HUES6 (cell line): ENCODE results near the gene NEDD9.
A peak's percentile ranks its signal among the peaks of the same experiment; 100 is the strongest.

Source experiments
- H3K27ac ChIP-seq: 2 replicates; pipeline ENCODE4 v1.7.0; 2013; ENCODE audit warnings: low read depth, mild to moderate bottlenecking, low read length, inconsistent platforms
- H3K27me3 ChIP-seq: 2 replicates; pipeline ENCODE4 v1.6.1; 2013; ENCODE audit warnings: low read length; ENCODE audit not compliant: control insufficient read depth, insufficient read depth
- H3K36me3 ChIP-seq: 2 replicates; pipeline ENCODE4 v1.6.1; 2013; ENCODE audit warnings: low read length; ENCODE audit not compliant: control insufficient read depth, insufficient read depth
- H3K4me1 ChIP-seq: 2 replicates; pipeline ENCODE4 v1.6.1; 2013; ENCODE audit warnings: low read length; ENCODE audit not compliant: control insufficient read depth, insufficient read depth
- H3K4me3 ChIP-seq: 2 replicates; pipeline ENCODE4 v1.5.1; 2013; ENCODE audit warnings: low read depth, low read length
- H3K9ac ChIP-seq: one replicate; pipeline ENCODE4 v1.6.1; 2013; ENCODE audit warnings: mild to moderate bottlenecking, low read length
- H3K9me3 ChIP-seq: 2 replicates; pipeline ENCODE4 v1.6.1; 2013; ENCODE audit warnings: low read depth, low read length; ENCODE audit not compliant: control insufficient read depth, insufficient read depth

NEDD9 gene

DNA sequence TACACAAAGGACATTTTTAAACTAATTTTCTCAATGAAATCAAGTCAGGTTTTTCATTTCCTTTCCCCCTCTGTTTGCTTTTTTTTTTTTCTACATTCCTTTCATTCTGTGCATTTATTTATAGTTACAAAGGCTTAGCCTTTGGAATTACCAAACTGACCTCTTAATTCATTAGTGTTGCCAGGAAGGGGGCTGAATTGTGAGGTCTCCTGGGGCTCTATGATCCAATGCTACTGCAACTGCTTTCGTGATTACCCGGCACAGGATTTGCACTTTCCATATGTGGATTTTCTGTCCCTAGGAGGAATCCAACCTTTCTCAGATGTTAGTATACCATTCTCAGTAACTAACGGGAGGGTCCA is 35.3 kb downstream of the NEDD9 start:
- H3K27ac ChIP-seq: peak overlapping the region; percentile 9; the same call in 1 of the 2 replicates
- H3K27me3 ChIP-seq: no peaks in the 10 kb centered on the region
- H3K4me3 ChIP-seq: no peak overlapping the region
- H3K9ac ChIP-seq: no peak overlapping the region
- H3K4me1 ChIP-seq: peaks cover 33% of the 10 kb centered on the region
- peaks cover 3% of the 10 kb centered on the region; the same call in 1 of the 2 replicates for H3K9me3 ChIP-seq
- H3K36me3 ChIP-seq: peaks cover 3% of the 10 kb centered on the region; the same call in 1 of the 2 replicates

DNA sequence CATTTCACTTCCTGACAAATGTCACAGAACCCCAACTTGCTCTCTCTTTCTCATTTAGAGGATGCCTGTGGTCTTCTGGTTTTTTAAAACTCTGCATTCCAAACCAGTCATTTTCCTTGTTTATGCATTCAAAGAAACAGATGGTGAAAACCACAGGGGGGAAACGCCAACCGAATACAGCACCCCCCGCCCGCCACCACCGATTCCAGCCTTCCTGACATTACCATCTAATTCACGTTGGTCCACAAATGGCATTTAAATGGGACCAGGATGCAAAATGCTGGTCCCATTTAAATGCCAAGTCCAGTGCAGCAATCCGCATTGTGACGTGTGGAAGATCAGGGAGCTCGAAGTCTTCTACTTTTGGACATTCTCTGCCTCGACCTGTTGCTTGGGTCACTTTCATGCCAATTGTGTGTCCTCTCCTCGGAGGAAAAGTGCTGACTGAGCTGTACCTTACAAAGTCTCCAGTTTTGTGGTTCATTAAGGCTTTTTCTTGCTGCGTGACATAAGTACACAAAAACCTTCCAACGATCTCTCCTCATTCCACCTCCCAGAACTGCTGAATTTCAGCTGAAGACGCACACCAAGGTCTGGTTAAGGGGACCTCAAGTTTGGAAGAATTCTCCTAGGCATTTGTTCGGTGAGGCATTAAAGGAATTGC is 35.8 kb downstream of the NEDD9 start:
- Histone ChIP-seq H3K4me3 (no peak overlapping the region; the same call in 1 of the 2 replicates), H3K9me3 (peaks cover 3% of the 10 kb centered on the region; the same call in 1 of the 2 replicates), H3K27me3 (no peaks in the 10 kb centered on the region), H3K4me1 (peaks cover 29% of the 10 kb centered on the region), H3K9ac (no peak overlapping the region), H3K36me3 (peaks cover 3% of the 10 kb centered on the region; the same call in 1 of the 2 replicates), H3K27ac (peak overlapping the region; percentile 9; the same call in 1 of the 2 replicates)

DNA sequence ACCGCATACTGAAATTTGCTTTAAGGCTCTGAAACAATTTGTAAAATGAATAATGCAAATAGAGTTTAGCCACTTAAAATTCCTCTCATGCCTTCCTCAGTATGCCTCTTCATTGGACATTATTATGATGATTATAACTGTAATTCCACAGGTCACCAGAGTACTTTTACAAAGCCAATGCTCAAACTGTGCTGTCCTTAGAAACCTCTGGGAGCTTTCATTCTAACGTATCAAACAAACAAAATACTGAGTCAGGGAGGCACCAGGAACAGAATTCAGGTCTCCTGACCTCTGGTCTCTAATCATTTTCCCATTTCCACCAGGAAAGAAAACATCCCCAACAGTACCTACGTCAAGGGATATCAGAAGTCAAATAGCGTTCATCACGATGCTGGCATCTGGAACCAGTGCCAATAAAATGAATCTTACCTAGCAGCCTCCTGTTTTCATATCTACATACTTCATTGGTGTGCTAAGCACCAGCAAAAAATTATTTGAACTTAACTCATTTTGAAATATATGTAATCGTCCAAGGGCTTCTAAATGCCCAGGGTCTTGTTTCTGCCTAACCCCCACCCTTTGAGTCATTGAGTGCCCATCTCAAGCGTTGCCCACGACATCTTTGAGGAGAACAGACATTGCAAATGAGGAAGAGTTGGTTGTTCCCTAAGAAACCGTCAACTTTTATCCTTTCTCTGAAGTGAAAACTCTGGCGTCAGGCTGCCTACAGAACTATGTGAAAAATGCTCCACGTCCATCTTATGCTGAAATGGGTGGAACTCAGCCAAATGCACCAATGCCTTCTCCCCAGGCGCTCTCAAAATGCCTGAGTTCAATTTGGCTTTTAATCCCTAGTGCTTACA is 37.9 kb downstream of the NEDD9 start:
- Histone ChIP-seq H3K36me3 (peaks cover 15% of the 10 kb centered on the region), H3K9ac (no peak overlapping the region), H3K27me3 (no peaks in the 10 kb centered on the region), H3K9me3 (peaks cover 3% of the 10 kb centered on the region; the same call in 1 of the 2 replicates), H3K27ac (no peak overlapping the region), H3K4me3 (0 out of 2 replicates have a peak overlapping the region, but pooled peaks have one; percentile 7), H3K4me1 (peaks cover 29% of the 10 kb centered on the region)

DNA sequence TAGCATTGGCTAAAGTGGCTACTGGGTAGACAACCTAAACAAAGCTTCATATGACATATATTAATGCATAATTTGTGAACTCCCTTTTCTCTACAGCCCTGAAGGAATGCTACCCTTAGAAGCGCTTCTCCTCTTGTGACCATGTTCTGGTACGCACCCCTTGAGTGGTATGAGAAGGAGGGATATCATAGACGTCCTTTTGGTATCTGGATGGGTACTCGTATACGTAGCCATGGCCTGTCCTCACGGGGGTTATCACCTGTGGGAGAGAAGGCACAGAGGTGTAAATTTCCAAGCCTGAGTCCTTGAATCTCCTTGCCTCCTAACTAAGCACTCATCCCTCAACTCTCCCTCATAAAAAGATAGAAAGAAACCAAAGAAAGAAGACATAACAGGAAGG is 39.0 kb downstream of the NEDD9 start:
- Histone ChIP-seq H3K27ac (no peak overlapping the region), H3K36me3 (peaks cover 20% of the 10 kb centered on the region), H3K4me1 (peaks cover 29% of the 10 kb centered on the region), H3K4me3 (no peak overlapping the region), H3K9ac (no peak overlapping the region), H3K9me3 (peaks cover 3% of the 10 kb centered on the region; the same call in 1 of the 2 replicates), H3K27me3 (no peaks in the 10 kb centered on the region)

DNA sequence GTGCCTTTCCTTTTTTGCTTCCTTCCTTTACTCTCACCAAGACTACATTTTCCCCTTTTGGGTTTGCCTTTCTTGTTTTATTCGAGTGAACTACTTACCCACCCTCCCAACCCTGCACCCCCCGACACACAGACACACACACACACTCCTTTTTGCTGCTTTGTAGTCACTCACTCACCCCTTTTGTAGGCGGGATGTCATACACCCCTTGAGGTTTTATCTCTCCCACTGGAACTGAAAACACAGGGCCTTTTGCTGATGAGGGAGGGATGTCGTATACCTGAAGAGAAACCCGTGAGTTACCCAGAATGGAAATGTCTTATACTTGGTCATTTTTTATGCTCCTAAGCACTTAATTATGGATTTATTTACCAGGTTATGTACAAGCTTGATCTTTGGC is 40.3 kb downstream of the NEDD9 start:
- peaks cover 23% of the 10 kb centered on the region for H3K4me1 ChIP-seq
- H3K4me3 ChIP-seq: no peak overlapping the region
- H3K36me3 ChIP-seq: peaks cover 27% of the 10 kb centered on the region
- no peaks in the 10 kb centered on the region for H3K27me3 ChIP-seq
- H3K9ac ChIP-seq: no peak overlapping the region
- H3K9me3 ChIP-seq: peaks cover 3% of the 10 kb centered on the region; the same call in 1 of the 2 replicates
- no peak overlapping the region for H3K27ac ChIP-seq

DNA sequence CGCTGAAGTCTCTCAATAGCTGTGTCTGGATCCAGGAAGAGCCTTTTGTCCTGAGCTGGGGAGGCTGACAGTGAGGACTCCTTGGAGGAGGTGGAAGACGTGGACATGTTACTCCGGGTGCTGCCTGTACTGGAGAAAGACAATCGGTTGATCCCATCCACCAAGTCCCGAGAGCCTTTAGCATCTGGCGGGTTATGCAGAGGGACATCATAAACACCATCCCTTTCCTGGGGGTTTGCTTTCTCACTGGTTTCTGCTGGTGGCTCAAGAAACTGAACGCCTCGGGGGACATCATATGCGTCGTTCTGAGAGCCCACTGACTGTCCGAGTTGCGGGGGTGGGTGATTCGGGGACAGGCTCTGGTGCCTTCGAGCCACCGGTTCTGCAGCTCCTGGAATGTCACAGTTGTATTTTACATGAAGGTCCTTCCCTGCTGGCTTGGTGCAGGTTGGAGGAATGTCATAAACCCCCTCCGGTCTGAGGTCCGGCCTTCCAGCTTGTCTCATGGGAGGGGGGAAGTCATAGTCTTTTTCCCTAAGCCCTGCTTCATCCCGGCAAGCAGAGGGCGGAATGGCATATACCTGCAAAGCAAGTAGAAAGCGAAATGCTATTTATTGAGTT is 41.7 kb downstream of the NEDD9 start:
- Histone ChIP-seq H3K4me3 (no peak overlapping the region), H3K9me3 (peaks cover 3% of the 10 kb centered on the region; the same call in 1 of the 2 replicates), H3K36me3 (peaks cover 33% of the 10 kb centered on the region), H3K27me3 (no peaks in the 10 kb centered on the region), H3K4me1 (peaks cover 13% of the 10 kb centered on the region), H3K27ac (no peak overlapping the region), H3K9ac (no peak overlapping the region)

DNA sequence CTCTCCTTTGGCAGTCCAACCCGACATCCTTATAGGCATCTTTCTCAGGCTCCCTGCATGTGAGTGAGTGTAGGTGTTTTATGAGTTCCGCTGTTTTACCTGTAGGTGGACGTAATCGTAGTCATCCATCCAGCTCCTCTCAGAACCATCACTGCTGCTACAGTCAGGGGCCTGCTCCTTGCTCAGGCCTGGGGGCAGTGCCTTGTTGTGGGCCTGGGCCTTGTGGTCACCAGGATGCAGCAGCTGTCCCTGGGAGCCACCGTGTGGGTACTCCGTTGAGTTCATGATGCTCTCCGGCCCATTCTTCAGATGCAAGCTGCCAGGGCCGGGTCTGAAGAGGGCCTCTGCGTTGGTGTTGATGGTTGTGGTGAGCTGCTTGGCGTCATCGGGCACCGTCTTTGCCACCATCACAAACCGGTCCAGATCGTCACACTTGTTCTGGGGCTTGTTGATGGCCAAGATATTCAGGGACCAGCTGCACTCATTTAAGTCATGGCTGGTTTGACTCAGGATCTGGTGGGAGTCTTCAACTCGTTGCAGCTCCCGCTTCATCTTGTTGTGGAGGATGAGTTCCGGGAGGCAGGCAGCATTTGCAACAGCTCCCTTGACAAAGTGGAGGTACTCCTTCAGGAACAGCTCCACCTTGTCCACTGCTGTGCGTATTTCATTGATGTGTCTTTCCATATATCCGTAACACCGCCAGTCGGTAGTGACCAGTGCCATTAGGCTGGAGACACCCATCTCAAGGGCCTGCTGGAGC is 42.4 kb downstream of the NEDD9 start:
- Histone ChIP-seq H3K36me3 (peaks cover 40% of the 10 kb centered on the region), H3K27me3 (no peaks in the 10 kb centered on the region), H3K4me1 (peaks cover 9% of the 10 kb centered on the region), H3K9me3 (peaks cover 3% of the 10 kb centered on the region; the same call in 1 of the 2 replicates), H3K9ac (no peak overlapping the region), H3K27ac (no peak overlapping the region), H3K4me3 (no peak overlapping the region)

DNA sequence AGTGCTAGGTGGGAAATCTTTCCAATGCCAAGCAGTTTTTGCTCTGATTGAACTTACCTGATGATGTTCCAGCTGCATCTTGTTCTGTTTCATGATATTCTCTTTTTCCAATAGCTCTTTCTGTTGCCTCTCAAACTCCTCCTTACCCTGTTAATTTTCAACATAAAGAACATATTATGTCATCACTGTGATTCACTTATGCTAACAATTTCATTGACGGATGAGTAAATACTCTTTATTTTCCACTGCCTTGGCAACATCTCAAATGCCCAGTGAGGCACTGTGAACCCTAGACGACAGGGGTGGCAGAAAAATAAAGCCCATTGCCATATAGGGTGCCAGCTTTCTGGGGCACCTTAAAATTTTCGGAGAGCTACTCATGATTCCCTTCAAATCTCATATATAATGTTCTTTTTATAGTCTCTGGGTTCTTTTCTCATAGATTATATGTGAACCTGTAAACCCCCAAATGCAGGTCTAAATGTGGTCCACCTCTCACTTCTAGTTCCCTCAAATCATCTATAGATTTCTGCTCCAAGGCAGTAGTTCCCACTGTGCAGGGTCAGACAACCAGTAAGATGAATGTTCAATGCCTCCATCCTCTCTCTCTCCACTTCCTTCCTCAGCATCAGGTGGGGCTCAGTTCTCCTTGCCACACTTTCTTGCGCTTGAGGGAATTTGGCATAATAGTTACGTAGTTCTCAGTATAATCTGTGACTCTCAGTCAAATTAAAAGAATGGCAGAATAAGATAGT is 44.1 kb downstream of the NEDD9 start:
- no peak overlapping the region for H3K9ac ChIP-seq
- no peak overlapping the region for H3K27ac ChIP-seq
- H3K9me3 ChIP-seq: peaks cover under 1% of the 10 kb centered on the region; the same call in 1 of the 2 replicates
- no peaks in the 10 kb centered on the region for H3K27me3 ChIP-seq
- H3K4me3 ChIP-seq: no peak overlapping the region
- H3K4me1 ChIP-seq: no peaks in the 10 kb centered on the region
- peaks cover 49% of the 10 kb centered on the region for H3K36me3 ChIP-seq

DNA sequence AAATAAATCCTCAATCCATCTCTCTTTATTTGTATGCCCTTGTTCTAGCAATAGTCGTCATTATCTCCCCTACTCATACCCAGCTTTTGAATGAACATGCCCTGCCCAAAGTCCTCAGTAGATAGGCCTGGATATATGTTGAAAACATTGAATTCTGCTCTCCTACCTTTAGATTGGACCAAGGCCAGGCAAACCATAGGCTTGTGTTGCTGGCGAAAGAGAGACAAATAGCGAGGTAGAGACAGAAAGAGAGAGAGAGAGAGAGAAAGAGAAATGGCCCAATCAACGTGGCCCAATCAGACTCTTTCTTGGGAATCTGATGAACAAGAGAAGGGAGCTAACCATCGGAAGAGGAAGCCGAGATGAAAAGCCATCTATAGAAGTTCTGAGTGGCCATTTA is 45.2 kb downstream of the NEDD9 start:
- Histone ChIP-seq H3K4me1 (no peaks in the 10 kb centered on the region), H3K9me3 (no peaks in the 10 kb centered on the region; the same call in 1 of the 2 replicates), H3K27me3 (no peaks in the 10 kb centered on the region), H3K36me3 (peaks cover 48% of the 10 kb centered on the region), H3K9ac (no peak overlapping the region), H3K27ac (no peak overlapping the region), H3K4me3 (no peak overlapping the region)
